ENCODE data around the gene SEC63.

The SEC63 gene

DNA sequence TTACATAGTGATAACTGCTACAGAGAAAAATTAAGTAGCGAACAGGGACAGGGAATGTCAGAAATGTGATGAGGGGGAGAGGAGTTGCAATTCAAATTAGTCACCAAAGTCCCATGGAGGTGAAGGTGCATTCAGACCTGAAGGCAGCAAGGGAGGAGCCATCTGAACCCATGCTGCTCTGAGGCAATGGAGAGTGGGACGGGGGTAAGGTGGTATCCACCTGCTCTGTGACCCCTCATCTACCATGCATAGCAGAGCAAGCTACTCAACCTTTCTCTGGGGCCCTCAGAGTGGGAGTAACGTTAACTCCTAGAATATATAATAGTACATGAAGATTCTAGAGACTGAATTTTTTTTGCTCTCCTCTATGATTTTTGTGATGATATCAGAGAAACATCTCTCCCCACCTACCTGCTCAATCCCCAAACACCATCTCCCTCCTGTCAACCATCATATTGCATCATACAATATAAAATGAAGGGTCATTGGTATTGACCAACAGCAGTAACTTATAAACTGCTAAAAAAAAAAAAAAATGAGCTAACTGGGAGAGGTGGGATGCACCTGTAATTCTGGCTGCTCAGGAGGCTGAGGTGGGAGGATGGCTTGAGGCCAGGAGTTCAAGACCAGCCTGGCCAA, 117.3 kb downstream of the SEC63 start:
- TF ChIP-seq, protein P1, sequence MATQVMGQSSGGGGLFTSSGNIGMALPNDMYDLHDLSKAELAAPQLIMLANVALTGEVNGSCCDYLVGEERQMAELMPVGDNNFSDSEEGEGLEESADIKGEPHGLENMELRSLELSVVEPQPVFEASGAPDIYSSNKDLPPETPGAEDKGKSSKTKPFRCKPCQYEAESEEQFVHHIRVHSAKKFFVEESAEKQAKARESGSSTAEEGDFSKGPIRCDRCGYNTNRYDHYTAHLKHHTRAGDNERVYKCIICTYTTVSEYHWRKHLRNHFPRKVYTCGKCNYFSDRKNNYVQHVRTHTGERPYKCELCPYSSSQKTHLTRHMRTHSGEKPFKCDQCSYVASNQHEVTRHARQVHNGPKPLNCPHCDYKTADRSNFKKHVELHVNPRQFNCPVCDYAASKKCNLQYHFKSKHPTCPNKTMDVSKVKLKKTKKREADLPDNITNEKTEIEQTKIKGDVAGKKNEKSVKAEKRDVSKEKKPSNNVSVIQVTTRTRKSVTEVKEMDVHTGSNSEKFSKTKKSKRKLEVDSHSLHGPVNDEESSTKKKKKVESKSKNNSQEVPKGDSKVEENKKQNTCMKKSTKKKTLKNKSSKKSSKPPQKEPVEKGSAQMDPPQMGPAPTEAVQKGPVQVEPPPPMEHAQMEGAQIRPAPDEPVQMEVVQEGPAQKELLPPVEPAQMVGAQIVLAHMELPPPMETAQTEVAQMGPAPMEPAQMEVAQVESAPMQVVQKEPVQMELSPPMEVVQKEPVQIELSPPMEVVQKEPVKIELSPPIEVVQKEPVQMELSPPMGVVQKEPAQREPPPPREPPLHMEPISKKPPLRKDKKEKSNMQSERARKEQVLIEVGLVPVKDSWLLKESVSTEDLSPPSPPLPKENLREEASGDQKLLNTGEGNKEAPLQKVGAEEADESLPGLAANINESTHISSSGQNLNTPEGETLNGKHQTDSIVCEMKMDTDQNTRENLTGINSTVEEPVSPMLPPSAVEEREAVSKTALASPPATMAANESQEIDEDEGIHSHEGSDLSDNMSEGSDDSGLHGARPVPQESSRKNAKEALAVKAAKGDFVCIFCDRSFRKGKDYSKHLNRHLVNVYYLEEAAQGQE (IDR thresholded peaks at IDR 0.05; ENCODE audit: insufficient read depth in 1 of 2, low read depth in 2 of 2, low read length in 2 of 2): no peak
- TF ChIP-seq FOXP2 (optimal IDR thresholded peaks at IDR 0.05; ENCODE audit: borderline replicate concordance, extremely low read depth, extremely low read length, insufficient read depth) (no peak), POLR2AphosphoS5 (IDR thresholded peaks at IDR 0.05; ENCODE audit: low read depth, low read length) (no peak), SIN3A (IDR thresholded peaks at IDR 0.05; ENCODE audit: borderline replicate concordance, insufficient read depth, low read length) (no peak), TAF1 (IDR thresholded peaks at IDR 0.05; ENCODE audit: borderline replicate concordance, insufficient read depth, low read length) (no peak)

DNA sequence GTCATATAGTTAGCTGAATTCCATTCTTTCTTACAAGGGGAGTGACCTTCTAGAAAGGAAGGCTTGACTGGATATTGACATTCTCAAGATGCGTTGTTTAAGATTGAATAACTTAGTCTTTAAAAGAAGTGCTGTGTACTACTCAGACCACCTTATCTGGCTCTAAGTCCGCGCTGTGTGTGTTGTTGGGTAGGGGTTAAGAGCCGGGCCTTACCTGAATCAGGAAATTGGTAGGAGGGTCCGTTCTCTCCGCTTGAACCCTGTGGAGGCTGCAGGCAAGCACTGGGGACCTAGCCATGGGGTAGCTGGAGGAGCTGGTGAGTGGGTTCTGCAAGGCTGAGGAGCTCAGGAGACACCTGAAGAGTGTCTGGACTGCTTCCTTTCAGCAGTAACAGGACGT, 124.9 kb downstream of the SEC63 start:
- TF ChIP-seq TAF1 (IDR thresholded peaks at IDR 0.05; ENCODE audit: borderline replicate concordance, insufficient read depth, low read length): no peak

DNA sequence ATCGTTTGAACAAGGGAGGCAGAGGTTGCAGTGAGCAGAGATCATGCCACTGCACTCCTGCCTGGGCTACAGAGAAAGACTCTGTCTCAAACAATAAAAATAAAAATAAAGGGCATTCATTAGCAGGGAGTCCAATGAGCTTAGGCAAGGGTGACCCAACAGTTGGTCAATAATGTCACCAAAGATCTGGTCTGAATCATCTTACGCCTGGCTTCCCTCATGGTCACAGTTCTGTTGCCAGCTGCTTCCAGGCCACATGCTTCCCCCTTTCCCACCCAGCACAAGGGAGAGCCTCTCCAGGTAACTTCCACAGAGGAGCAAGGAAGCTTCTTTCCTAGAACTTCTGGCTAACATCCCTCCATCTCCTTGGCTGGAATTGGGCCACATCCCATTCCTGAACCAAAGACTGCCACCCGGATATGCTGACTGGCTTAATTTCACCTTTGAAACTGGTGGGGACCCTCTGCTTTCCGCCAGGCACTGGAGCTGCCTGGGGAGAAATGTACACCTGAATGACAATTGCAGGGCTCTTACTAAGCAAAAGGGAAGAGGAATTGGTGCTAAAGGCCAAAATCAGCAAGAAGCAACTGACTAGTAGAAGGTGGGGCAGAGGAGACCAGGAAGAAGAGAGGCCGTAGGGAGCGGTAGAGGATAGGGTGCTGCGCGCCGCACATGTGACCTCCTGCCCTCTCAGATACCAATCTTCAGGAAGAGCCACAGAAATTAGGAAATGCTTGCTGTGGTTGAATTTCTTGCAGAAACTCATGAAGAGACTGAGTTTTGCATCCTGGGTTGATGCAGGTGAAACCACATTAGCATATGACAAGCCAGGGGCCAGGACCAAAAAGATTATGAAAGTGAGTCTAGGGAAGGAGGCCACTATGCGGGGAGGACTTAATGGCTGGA, 125.6 kb downstream of the SEC63 start:
- TF ChIP-seq TAF1 (IDR thresholded peaks at IDR 0.05; ENCODE audit: borderline replicate concordance, insufficient read depth, low read length): no peak

- TF ChIP-seq FOXP2 (optimal IDR thresholded peaks at IDR 0.05; ENCODE audit: borderline replicate concordance, extremely low read depth, extremely low read length, insufficient read depth) (no peak), TAF1 (IDR thresholded peaks at IDR 0.05; ENCODE audit: borderline replicate concordance, insufficient read depth, low read length) (no peak), POLR2AphosphoS5 (IDR thresholded peaks at IDR 0.05; ENCODE audit: low read depth, low read length) (no peak), SIN3A (IDR thresholded peaks at IDR 0.05; ENCODE audit: borderline replicate concordance, insufficient read depth, low read length) (no peak)
- TF ChIP-seq, protein P1 (IDR thresholded peaks at IDR 0.05; ENCODE audit: insufficient read depth in 1 of 2, low read depth in 2 of 2, low read length in 2 of 2): no peak
Measured at GRCh38 chr6:107830060-107830459, 127.9 kb downstream of the SEC63 start.

- TF ChIP-seq FOXP2 (optimal IDR thresholded peaks at IDR 0.05; ENCODE audit: borderline replicate concordance, extremely low read depth, extremely low read length, insufficient read depth) (no peak), POLR2AphosphoS5 (IDR thresholded peaks at IDR 0.05; ENCODE audit: low read depth, low read length) (no peak), SIN3A (IDR thresholded peaks at IDR 0.05; ENCODE audit: borderline replicate concordance, insufficient read depth, low read length) (no peak), TAF1 (IDR thresholded peaks at IDR 0.05; ENCODE audit: borderline replicate concordance, insufficient read depth, low read length) (no peak)
- TF ChIP-seq, protein P1 (IDR thresholded peaks at IDR 0.05; ENCODE audit: insufficient read depth in 1 of 2, low read depth in 2 of 2, low read length in 2 of 2): no peak
Measured at GRCh38 chr6:107827541-107827940, 130.5 kb downstream of the SEC63 start.

GRCh38 chr6:107823047-107823557, 134.9 kb downstream of the SEC63 start:
- TF ChIP-seq FOXP2 (optimal IDR thresholded peaks at IDR 0.05; ENCODE audit: borderline replicate concordance, extremely low read depth, extremely low read length, insufficient read depth) (no peak), TAF1 (IDR thresholded peaks at IDR 0.05; ENCODE audit: borderline replicate concordance, insufficient read depth, low read length) (no peak), SIN3A (IDR thresholded peaks at IDR 0.05; ENCODE audit: borderline replicate concordance, insufficient read depth, low read length) (no peak), POLR2AphosphoS5 (IDR thresholded peaks at IDR 0.05; ENCODE audit: low read depth, low read length) (no peak)
- TF ChIP-seq, protein P1 (IDR thresholded peaks at IDR 0.05; ENCODE audit: insufficient read depth in 1 of 2, low read depth in 2 of 2, low read length in 2 of 2): no peak
